ENCODE data around the gene CPB2. TPM values are rescaled to one million over a fixed set of nuclear protein-coding genes. Genes with fewer than 3 reads are reported as not detected.

The CPB2 gene
- total and polyA plus RNA-seq, 4 donors = 175 to 997 (median 504) TPM

DNA sequence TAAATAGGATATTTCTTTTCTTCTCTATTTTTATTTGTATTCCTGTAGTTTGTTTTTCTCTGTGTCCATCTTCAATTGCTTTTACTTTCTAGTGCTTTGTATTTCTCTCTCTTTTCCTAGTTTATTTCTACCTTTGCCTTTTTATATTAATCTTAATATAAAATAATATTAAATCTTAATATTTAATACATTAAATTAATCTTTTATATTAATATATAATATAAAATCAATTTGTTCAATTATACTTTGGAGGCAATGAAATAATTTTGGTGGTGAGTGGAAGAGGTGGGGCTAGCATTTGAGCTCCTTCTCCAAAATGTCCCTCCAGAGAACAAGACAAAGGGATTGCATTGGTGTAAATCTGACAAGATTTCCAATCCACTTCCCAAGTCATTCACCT is 6.3 kb upstream of the CPB2 start (continued):
- TF ChIP-seq, protein P1, sequence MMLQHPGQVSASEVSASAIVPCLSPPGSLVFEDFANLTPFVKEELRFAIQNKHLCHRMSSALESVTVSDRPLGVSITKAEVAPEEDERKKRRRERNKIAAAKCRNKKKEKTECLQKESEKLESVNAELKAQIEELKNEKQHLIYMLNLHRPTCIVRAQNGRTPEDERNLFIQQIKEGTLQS (IDR thresholded peaks at IDR 0.05) = no peak
- no peak for TF ChIP-seq RXRA (IDR thresholded peaks at IDR 0.05)
- TF ChIP-seq TAF1 (conservative IDR thresholded peaks at IDR 0.05) = no peak
- TF ChIP-seq, protein P2, sequence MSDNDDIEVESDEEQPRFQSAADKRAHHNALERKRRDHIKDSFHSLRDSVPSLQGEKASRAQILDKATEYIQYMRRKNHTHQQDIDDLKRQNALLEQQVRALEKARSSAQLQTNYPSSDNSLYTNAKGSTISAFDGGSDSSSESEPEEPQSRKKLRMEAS (IDR thresholded peaks at IDR 0.05) = no peak
- no peak for TF ChIP-seq SP1 (IDR thresholded peaks at IDR 0.05)
- no peak for TF ChIP-seq RAD21 (IDR thresholded peaks at IDR 0.05)
- TF ChIP-seq FOXA2 (IDR thresholded peaks at IDR 0.05) = no peak
- TF ChIP-seq HNF4A (conservative IDR thresholded peaks at IDR 0.05) = no peak

DNA sequence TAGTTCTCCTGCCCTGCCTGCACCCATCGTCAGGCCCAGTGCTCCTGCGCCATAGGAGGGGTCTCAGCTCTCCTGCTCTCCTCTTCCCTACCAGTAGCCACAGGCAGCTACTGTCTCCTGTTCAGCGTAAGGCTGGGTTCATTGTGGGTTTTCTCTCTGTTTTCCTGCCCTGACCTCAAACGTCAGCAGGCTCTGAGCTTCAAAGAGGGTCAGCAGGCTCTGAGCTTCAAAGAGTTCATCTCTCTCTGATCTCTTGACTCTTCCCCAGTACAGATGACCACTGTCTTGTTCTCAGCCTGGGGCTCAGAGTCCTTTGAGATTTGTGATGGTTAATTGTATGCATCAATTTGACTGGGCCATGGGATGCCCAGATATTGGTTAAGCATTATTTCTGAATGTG is 4.6 kb upstream of the CPB2 start:
- Histone ChIP-seq H3K4me1 (ENCODE audit: control insufficient read depth in 4 of 4, insufficient read depth in 4 of 4, low read length in 3 of 4) (peaks cover 2 to 16% (median 7%) of the 10 kb centered on the region in 4 donors), H3K27me3 (ENCODE audit: control insufficient read depth in 4 of 4, insufficient read depth in 4 of 4, low read length in 3 of 4) (no peaks in the 10 kb centered on the region), H3K4me3 (ENCODE audit: low read depth in 1 of 3, low read length in 3 of 3) (no peak overlapping the region), H3K9ac (ENCODE audit: low read depth in 1 of 2, low read length in 2 of 2) (no peak overlapping the region), H3K9me3 (ENCODE audit: control insufficient read depth in 4 of 4, low read length in 3 of 4) (no peaks in the 10 kb centered on the region), H3K27ac (ENCODE audit: low read depth in 1 of 2, low read length in 2 of 2) (no peak overlapping the region), H3K36me3 (ENCODE audit: control insufficient read depth in 4 of 4, insufficient read depth in 3 of 4, low read depth in 1 of 4, low read length in 3 of 4) (no peaks in the 10 kb centered on the region)
- WGBS = 76% methylated on average over 4 of the region's 4 CpGs
- TF ChIP-seq FOXA2 (IDR thresholded peaks at IDR 0.05) = no peak
- no peak for TF ChIP-seq RAD21 (IDR thresholded peaks at IDR 0.05)
- no peak for DNase-seq (ENCODE audit: low spot score)

DNA sequence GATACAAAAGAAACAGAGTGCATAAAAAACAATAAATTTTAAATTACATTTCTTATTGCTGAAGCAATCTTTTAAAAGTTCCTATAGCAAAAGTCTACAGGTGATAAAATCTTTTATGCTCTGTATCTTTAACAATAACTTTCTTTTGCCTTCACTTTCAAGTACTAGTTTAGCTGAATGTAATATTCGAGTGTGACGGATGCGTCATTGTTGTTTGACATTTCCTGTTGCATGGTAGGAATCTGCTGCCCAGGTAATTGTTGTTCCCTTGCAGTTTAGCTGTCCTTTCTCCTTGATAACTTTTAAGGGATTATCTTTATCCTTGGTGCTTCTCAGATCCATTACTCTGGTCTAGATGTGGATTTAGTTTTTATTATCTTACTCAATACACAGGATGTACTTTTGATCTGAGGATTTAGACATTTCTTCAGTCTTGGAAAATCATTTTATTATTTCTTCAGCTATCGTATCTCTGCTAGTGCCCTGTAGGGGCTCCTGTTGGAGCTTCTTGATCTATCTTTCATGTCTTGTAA is 2.1 kb upstream of the CPB2 start:
- Histone ChIP-seq H3K9me3 (ENCODE audit: control insufficient read depth in 4 of 4, low read length in 3 of 4) (no peaks in the 10 kb centered on the region), H3K27me3 (ENCODE audit: control insufficient read depth in 4 of 4, insufficient read depth in 4 of 4, low read length in 3 of 4) (no peaks in the 10 kb centered on the region), H3K27ac (ENCODE audit: low read depth in 1 of 2, low read length in 2 of 2) (no peak overlapping the region), H3K4me1 (ENCODE audit: control insufficient read depth in 4 of 4, insufficient read depth in 4 of 4, low read length in 3 of 4) (peaks cover 2 to 16% (median 8%) of the 10 kb centered on the region in 4 donors), H3K36me3 (ENCODE audit: control insufficient read depth in 4 of 4, insufficient read depth in 3 of 4, low read depth in 1 of 4, low read length in 3 of 4) (no peaks in the 10 kb centered on the region), H3K9ac (ENCODE audit: low read depth in 1 of 2, low read length in 2 of 2) (no peak overlapping the region), H3K4me3 (ENCODE audit: low read depth in 1 of 3, low read length in 3 of 3) (no peak overlapping the region)
- no peak for DNase-seq (ENCODE audit: low spot score)
- WGBS = 57% methylated on average over 4 of the region's 4 CpGs
- TF ChIP-seq TAF1 (conservative IDR thresholded peaks at IDR 0.05) = no peak
- TF ChIP-seq, protein P1 (IDR thresholded peaks at IDR 0.05) = no peak
- TF ChIP-seq SP1 (IDR thresholded peaks at IDR 0.05) = no peak
- no peak for TF ChIP-seq GABPA (IDR thresholded peaks at IDR 0.05 in 1 of 2, conservative IDR thresholded peaks at IDR 0.05 in 1 of 2)
- TF ChIP-seq, protein P2 (IDR thresholded peaks at IDR 0.05) = no peak
- TF ChIP-seq FOXA1 (IDR thresholded peaks at IDR 0.05) = no peak
- TF ChIP-seq, protein P3, sequence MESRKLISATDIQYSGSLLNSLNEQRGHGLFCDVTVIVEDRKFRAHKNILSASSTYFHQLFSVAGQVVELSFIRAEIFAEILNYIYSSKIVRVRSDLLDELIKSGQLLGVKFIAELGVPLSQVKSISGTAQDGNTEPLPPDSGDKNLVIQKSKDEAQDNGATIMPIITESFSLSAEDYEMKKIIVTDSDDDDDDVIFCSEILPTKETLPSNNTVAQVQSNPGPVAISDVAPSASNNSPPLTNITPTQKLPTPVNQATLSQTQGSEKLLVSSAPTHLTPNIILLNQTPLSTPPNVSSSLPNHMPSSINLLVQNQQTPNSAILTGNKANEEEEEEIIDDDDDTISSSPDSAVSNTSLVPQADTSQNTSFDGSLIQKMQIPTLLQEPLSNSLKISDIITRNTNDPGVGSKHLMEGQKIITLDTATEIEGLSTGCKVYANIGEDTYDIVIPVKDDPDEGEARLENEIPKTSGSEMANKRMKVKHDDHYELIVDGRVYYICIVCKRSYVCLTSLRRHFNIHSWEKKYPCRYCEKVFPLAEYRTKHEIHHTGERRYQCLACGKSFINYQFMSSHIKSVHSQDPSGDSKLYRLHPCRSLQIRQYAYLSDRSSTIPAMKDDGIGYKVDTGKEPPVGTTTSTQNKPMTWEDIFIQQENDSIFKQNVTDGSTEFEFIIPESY (IDR thresholded peaks at IDR 0.05) = no peak
- TF ChIP-seq, protein P4, sequence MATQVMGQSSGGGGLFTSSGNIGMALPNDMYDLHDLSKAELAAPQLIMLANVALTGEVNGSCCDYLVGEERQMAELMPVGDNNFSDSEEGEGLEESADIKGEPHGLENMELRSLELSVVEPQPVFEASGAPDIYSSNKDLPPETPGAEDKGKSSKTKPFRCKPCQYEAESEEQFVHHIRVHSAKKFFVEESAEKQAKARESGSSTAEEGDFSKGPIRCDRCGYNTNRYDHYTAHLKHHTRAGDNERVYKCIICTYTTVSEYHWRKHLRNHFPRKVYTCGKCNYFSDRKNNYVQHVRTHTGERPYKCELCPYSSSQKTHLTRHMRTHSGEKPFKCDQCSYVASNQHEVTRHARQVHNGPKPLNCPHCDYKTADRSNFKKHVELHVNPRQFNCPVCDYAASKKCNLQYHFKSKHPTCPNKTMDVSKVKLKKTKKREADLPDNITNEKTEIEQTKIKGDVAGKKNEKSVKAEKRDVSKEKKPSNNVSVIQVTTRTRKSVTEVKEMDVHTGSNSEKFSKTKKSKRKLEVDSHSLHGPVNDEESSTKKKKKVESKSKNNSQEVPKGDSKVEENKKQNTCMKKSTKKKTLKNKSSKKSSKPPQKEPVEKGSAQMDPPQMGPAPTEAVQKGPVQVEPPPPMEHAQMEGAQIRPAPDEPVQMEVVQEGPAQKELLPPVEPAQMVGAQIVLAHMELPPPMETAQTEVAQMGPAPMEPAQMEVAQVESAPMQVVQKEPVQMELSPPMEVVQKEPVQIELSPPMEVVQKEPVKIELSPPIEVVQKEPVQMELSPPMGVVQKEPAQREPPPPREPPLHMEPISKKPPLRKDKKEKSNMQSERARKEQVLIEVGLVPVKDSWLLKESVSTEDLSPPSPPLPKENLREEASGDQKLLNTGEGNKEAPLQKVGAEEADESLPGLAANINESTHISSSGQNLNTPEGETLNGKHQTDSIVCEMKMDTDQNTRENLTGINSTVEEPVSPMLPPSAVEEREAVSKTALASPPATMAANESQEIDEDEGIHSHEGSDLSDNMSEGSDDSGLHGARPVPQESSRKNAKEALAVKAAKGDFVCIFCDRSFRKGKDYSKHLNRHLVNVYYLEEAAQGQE (IDR thresholded peaks at IDR 0.05) = no peak
- TF ChIP-seq EGR1 (IDR thresholded peaks at IDR 0.05; ENCODE audit: low read depth in 2 of 2) = no peak
- TF ChIP-seq NR2F2 (IDR thresholded peaks at IDR 0.05) = no peak
- TF ChIP-seq, protein P5, sequence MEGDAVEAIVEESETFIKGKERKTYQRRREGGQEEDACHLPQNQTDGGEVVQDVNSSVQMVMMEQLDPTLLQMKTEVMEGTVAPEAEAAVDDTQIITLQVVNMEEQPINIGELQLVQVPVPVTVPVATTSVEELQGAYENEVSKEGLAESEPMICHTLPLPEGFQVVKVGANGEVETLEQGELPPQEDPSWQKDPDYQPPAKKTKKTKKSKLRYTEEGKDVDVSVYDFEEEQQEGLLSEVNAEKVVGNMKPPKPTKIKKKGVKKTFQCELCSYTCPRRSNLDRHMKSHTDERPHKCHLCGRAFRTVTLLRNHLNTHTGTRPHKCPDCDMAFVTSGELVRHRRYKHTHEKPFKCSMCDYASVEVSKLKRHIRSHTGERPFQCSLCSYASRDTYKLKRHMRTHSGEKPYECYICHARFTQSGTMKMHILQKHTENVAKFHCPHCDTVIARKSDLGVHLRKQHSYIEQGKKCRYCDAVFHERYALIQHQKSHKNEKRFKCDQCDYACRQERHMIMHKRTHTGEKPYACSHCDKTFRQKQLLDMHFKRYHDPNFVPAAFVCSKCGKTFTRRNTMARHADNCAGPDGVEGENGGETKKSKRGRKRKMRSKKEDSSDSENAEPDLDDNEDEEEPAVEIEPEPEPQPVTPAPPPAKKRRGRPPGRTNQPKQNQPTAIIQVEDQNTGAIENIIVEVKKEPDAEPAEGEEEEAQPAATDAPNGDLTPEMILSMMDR (IDR thresholded peaks at IDR 0.05; ENCODE audit: low read depth, low read length, missing input control) = no peak
- no peak for TF ChIP-seq RXRA (IDR thresholded peaks at IDR 0.05)
- no peak for TF ChIP-seq HNF4G (IDR thresholded peaks at IDR 0.05)
- no peak for TF ChIP-seq YY1 (IDR thresholded peaks at IDR 0.05)

All from liver (tissue), 9 donors.